Tracheal epithelial cell (primary cell): ENCODE results near the gene CMC4. TPM values are rescaled to one million over a fixed set of nuclear protein-coding genes. Genes with fewer than 3 reads are reported as not detected.

Experiments used
- total RNA-seq: library from RNA; depleted of rRNA; stranded (reverse); fragments of >200 nt; gene quantifications from 2 replicates; pipeline ENCODE4 v1.2.1, GENCODE V29; 2014

Gene CMC4
- total RNA-seq, result 11.1 and 15.8 TPM in 2 replicates

GRCh38 chrX:155070975-155071693 is at the start of gene CMC4, which contains the start of the genes BRCC3 and MTCP1:
Gene CMC4 (minus strand): TSS chrX:155071136. CDS start chrX:155064023, 7,113 bp downstream.
Gene BRCC3 (plus strand): TSS chrX:155071508. CDS start chrX:155071528, 20 bp downstream.
Gene MTCP1 (minus strand): TSS chrX:155071136. CDS start chrX:155066010, 5,126 bp downstream.

GRCh38 chrX:155026727-155027508 is 44.0 kb downstream of the CMC4 start, which contains the start of gene FUNDC2:
Gene FUNDC2 (plus strand): TSS chrX:155026844. CDS start chrX:155026939, 95 bp downstream.

GRCh38 chrX:155022585-155022984 is 48.4 kb downstream of the CMC4 start, which contains the start of gene F8:
Gene F8 (minus strand): TSS chrX:155022723. CDS start chrX:155022552, 171 bp downstream.

Other genes with a start within 250 kb of the CMC4 start
- not detected in 2 replicates for gene SMIM9, start 236.5 kb downstream of the CMC4 start, total RNA-seq
- 3.9 TPM in 1 of 2 replicates, not detected in the other for gene F8A1, start 184.8 kb downstream of the CMC4 start, total RNA-seq
- 0.64 and 1.4 TPM in 2 replicates for gene F8, start 48.4 kb downstream of the CMC4 start, total RNA-seq
- 42.4 and 60.7 TPM in 2 replicates for gene FUNDC2, start 44.3 kb downstream of the CMC4 start, total RNA-seq
- gene MTCP1, start within 50 bp of the CMC4 start, total RNA-seq, result 1.9 and 7.2 TPM in 2 replicates
- 10.0 and 10.6 TPM in 2 replicates for gene BRCC3, start 372 bp upstream of the CMC4 start, total RNA-seq
- 58.8 and 76.5 TPM in 2 replicates for gene VBP1, start 145.3 kb upstream of the CMC4 start, total RNA-seq
- gene RAB39B, start 193.4 kb upstream of the CMC4 start, total RNA-seq, result under 0.01 and 0.21 TPM in 2 replicates